ENCODE results near the gene CCDC78. TPM values are rescaled to one million over a fixed set of nuclear protein-coding genes. Genes with fewer than 3 reads are reported as not detected.

The CCDC78 gene
- total and polyA plus RNA-seq, 12 donors = 0.21 to 1.7 (median 0.55) TPM; not detected in 1

- no peak for TF ChIP-seq CTCF (IDR thresholded peaks at IDR 0.05)
- peak overlapping the region in 5 of 10 donors; percentile 12 to 75 (median 39) for H3K27ac ChIP-seq
- no peak for DNase-seq
Measured at GRCh38 chr16:675884-676564, 50.2 kb downstream of the CCDC78 start.

GRCh38 chr16:674968-675883 lies 51.0 kb downstream of the CCDC78 start, which contains the start of gene RHBDL1:
RHBDL1 (plus strand) TSS chr16:675671; CDS start chr16:675791, 120 bp downstream.
- peaks cover 0 to 22% (median 0%) of the 10 kb centered on the region in 7 donors for H3K27me3 ChIP-seq
- peak within 1 kb of the TSS in 9 of 10 donors; percentile 25 to 50 (median 40) for H3K4me3 ChIP-seq
- H3K36me3 ChIP-seq = peaks cover 0 to 42% (median 31%) of the 10 kb centered on the region in 9 donors
- no peaks in the 10 kb centered on the region for H3K9me3 ChIP-seq
- 5% methylated on average over 55 to 73 of the region's 73 CpGs for WGBS, 2 donors
- H3K27ac ChIP-seq = peak within 1 kb of the TSS in 8 of 10 donors; percentile 20 to 75 (median 45)
- peak in 1 of 9 donors; percentile 4 for TF ChIP-seq CTCF (IDR thresholded peaks at IDR 0.05)
- H3K4me1 ChIP-seq = peaks cover 7 to 30% (median 21%) of the 10 kb centered on the region in 9 donors
- intact Hi-C loops (cut with DNase I) = no loop called here
- ATAC-seq (no peak), DNase-seq (peak in 1 of 2 donors; percentile 61)

More at GRCh38 chr16:675884-676564, 50.2 kb downstream of the CCDC78 start:
- peak overlapping the region in 9 of 10 donors; percentile 25 to 50 (median 40) for H3K4me3 ChIP-seq
- WGBS, 2 donors = 46 to 53% methylated on average over 23 to 25 of the region's 25 CpGs
- peaks cover 0 to 34% (median 23%) of the 10 kb centered on the region in 9 donors for H3K36me3 ChIP-seq
- no peaks in the 10 kb centered on the region for H3K9me3 ChIP-seq
- intact Hi-C loops (cut with DNase I) = no loop called here
- ATAC-seq = no peak
- peaks cover 0 to 22% (median 0%) of the 10 kb centered on the region in 7 donors for H3K27me3 ChIP-seq
- peaks cover 9 to 33% (median 25%) of the 10 kb centered on the region in 9 donors for H3K4me1 ChIP-seq

- no peak for DNase-seq
- Histone ChIP-seq H3K36me3 (peaks cover 0 to 50% (median 35%) of the 10 kb centered on the region in 9 donors), H3K27ac (peak overlapping the region in 8 of 10 donors; percentile 20 to 75 (median 45)), H3K27me3 (peaks cover 0 to 22% (median 0%) of the 10 kb centered on the region in 7 donors), H3K9me3 (no peaks in the 10 kb centered on the region), H3K4me3 (no peak overlapping the region), H3K4me1 (peaks cover 6 to 32% (median 20%) of the 10 kb centered on the region in 9 donors)
- intact Hi-C loops (cut with DNase I) = no loop called here
- TF ChIP-seq CTCF (IDR thresholded peaks at IDR 0.05) = no peak
- peak in 6 of 8 donors; percentile 2 to 47 (median 18) for ATAC-seq
- 65 to 67% methylated on average over 22 of the region's 22 CpGs for WGBS, 2 donors
Measured at GRCh38 chr16:674214-674881, 51.9 kb downstream of the CCDC78 start.

Data from heart right ventricle (tissue), 16 donors.